B cell (primary cell): Measurements from ENCODE around the gene IFITM1. TPM values are rescaled to one million over a fixed set of nuclear protein-coding genes. Genes with fewer than 3 reads are reported as not detected.

Source experiments
- ATAC-seq: fragments of 200-7000 bp; cut with Tn5 transposase; one replicate; pipeline ENCODE4 v1.10.0; 2021; ENCODE audit warnings: low read depth, mild to moderate bottlenecking, moderate number of reproducible peaks, moderate library complexity
- CTCF ChIA-PET: fragments of 350-600 bp; sonication (Branson Sonifier 250); formaldehyde crosslinking; loops from one replicate; lab custom pipeline; 2021; ENCODE audit warnings: antibody characterized with exemption, inconsistent platforms; lab: Charles Lee
- POLR2A ChIA-PET: fragments of 350-600 bp; sonication (Branson Sonifier 250); formaldehyde crosslinking; loops from one replicate; lab custom pipeline; 2021; ENCODE audit warnings: antibody characterized with exemption; lab: Charles Lee
- DNase-seq: peaks from one replicate; pipeline ENCODE4 v3.0.0; 2013
- H2AFZ ChIP-seq: 2 replicates; pipeline ENCODE4 v1.6.1; 2012; ENCODE audit warnings: mild to moderate bottlenecking, low read depth, low read length; ENCODE audit not compliant: insufficient read depth, poor library complexity, severe bottlenecking
- H3K27ac ChIP-seq, 2 donors: 1 replicate in 1 of 2; 2 replicates in 1 of 2; pipeline ENCODE4 v1.5.1; 2012 to 2013; ENCODE audit warnings: low read length in 2 of 2, mild to moderate bottlenecking in 2 of 2, moderate library complexity in 1 of 2
- H3K27me3 ChIP-seq, 4 experiments: fragments of 200-600 bp in 1 of 4; sonication (generic) in 1 of 4; replicated peaks in 1 of 4; 1 replicate in 2 of 4; 2 replicates in 2 of 4; pipeline versions ENCODE4 v1.6.1 to v1.7.0; 2013 to 2016; ENCODE audit warnings: low read length in 3 of 4, mild to moderate bottlenecking in 2 of 4, mixed read lengths in 1 of 4, moderate library complexity in 1 of 4; ENCODE audit not compliant: insufficient read depth in 4 of 4, control insufficient read depth in 3 of 4; ENCODE audit errors: control extremely low read depth in 1 of 4
- H3K36me3 ChIP-seq, 2 experiments: replicated peaks in 1 of 2; 1 replicate in 1 of 2; 2 replicates in 1 of 2; pipeline versions ENCODE4 v1.6.1 to v1.7.1; 2013; ENCODE audit warnings: low read length in 1 of 2; ENCODE audit not compliant: insufficient read depth in 2 of 2, control insufficient read depth in 1 of 2; ENCODE audit errors: control extremely low read depth in 1 of 2, extremely low read depth in 1 of 2
- H3K4me1 ChIP-seq, 2 donors: fragments of 200-600 bp in 1 of 2; sonication (generic) in 1 of 2; 1 replicate in 1 of 2; 2 replicates in 1 of 2; pipeline versions ENCODE4 v1.5.1 to v1.6.1; 2013 to 2017; ENCODE audit warnings: low read length in 2 of 2; ENCODE audit not compliant: control insufficient read depth in 2 of 2, insufficient read depth in 2 of 2
- H3K4me2 ChIP-seq: replicated peaks from 2 replicates; pipeline ENCODE3; 2012; ENCODE audit warnings: mild to moderate bottlenecking, low read depth, low read length; ENCODE audit not compliant: poor library complexity, severe bottlenecking
- H3K4me3 ChIP-seq, 5 experiments: fragments of 200-600 bp in 1 of 5; sonication (generic) in 1 of 5; 1 replicate in 3 of 5; 2 replicates in 2 of 5; pipeline versions ENCODE4 v1.5.1 to v1.7.0; 2011 to 2016; ENCODE audit warnings: low read length in 4 of 5, mild to moderate bottlenecking in 4 of 5, low read depth in 2 of 5, control low read depth in 1 of 5, moderate library complexity in 1 of 5; ENCODE audit not compliant: insufficient read depth in 1 of 5; ENCODE audit errors: control extremely low read depth in 1 of 5, extremely low read depth in 1 of 5
- H3K79me2 ChIP-seq: fragments of 200-600 bp; sonication (generic); one replicate; pipeline ENCODE4 v1.6.0; 2016; ENCODE audit warnings: low read length; ENCODE audit not compliant: control insufficient read depth, insufficient read depth
- H3K9ac ChIP-seq: fragments of 200-600 bp; sonication (generic); 2 replicates; pipeline ENCODE4 v1.6.1; 2017; ENCODE audit warnings: mild to moderate bottlenecking, low read length, moderate library complexity
- H3K9me3 ChIP-seq, 3 donors: one replicate each; pipeline versions ENCODE4 v1.6.1 to v1.7.1; 2013; ENCODE audit warnings: low read length in 2 of 3; ENCODE audit not compliant: control insufficient read depth in 2 of 3, insufficient read depth in 1 of 3; ENCODE audit errors: control extremely low read depth in 1 of 3
- H4K20me1 ChIP-seq: 2 replicates; pipeline ENCODE4 v1.6.0; 2012; ENCODE audit warnings: mild to moderate bottlenecking, low read length; ENCODE audit not compliant: insufficient read depth, control insufficient read depth, poor library complexity, severe bottlenecking
- H3K27ac Mint-ChIP-seq: one replicate; pipeline ENCODE4 v1.8.0; 2021; ENCODE audit warnings: mixed read lengths
- H3K27me3 Mint-ChIP-seq: one replicate; pipeline ENCODE4 v1.8.0; 2021; ENCODE audit warnings: mixed read lengths
- H3K4me1 Mint-ChIP-seq: one replicate; pipeline ENCODE4 v1.8.0; 2021; ENCODE audit warnings: mixed read lengths
- H3K4me3 Mint-ChIP-seq: one replicate; pipeline ENCODE4 v1.8.0; 2021; ENCODE audit warnings: mixed read lengths
- H3K9me3 Mint-ChIP-seq: one replicate; pipeline ENCODE4 v1.8.0; 2022; ENCODE audit warnings: mixed read lengths; ENCODE audit not compliant: insufficient read depth
- EZH2 ChIP-seq: IDR thresholded peaks from 2 replicates; pipeline ENCODE4 v1.6.1; 2012; ENCODE audit warnings: borderline replicate concordance, low read depth, mild to moderate bottlenecking, moderate library complexity, low read length; ENCODE audit not compliant: insufficient read depth, poor library complexity, severe bottlenecking
- WGBS: methylation state at CpG from one replicate; pipeline ENCODE4 v1.1.5; 2013; ENCODE audit warnings: missing lambda C conversion rate; ENCODE audit not compliant: insufficient coverage; 5-methylcytosine and 5-hydroxymethylcytosine counted together
- intact Hi-C: fragments of 100-400 bp; cut with micrococcal nuclease; formaldehyde crosslinking; loops from one replicate; pipeline ENCODE4 v1.10.0; 2022
- polyA plus RNA-seq: library from polyadenylated mRNA; depleted of rRNA; stranded (reverse); fragments of >200 nt; gene quantifications from 2 replicates; pipeline ENCODE4 v1.2.3, GENCODE V29; 2012
- total RNA-seq, 2 donors: library from RNA; stranded (reverse); fragments of 120-200 nt in 1 of 2; gene quantifications; 1 replicate in 1 of 2; 2 replicates in 1 of 2; pipeline versions ENCODE4 v1.2.3 to v1.2.4, GENCODE V29; 2013 to 2022
- TF ChIP-seq, protein P1 (sequence below): fragments of 200-600 bp; IDR thresholded peaks from one replicate; pipeline ENCODE4 v1.8.0; 2022; ENCODE audit warnings: antibody characterized with exemption, mild to moderate bottlenecking

The IFITM1 gene
- total and polyA plus RNA-seq, 2 donors (not counting 1 experiment from before 2014, with no cell fraction given): 19.5 to 83.7 TPM

DNA sequence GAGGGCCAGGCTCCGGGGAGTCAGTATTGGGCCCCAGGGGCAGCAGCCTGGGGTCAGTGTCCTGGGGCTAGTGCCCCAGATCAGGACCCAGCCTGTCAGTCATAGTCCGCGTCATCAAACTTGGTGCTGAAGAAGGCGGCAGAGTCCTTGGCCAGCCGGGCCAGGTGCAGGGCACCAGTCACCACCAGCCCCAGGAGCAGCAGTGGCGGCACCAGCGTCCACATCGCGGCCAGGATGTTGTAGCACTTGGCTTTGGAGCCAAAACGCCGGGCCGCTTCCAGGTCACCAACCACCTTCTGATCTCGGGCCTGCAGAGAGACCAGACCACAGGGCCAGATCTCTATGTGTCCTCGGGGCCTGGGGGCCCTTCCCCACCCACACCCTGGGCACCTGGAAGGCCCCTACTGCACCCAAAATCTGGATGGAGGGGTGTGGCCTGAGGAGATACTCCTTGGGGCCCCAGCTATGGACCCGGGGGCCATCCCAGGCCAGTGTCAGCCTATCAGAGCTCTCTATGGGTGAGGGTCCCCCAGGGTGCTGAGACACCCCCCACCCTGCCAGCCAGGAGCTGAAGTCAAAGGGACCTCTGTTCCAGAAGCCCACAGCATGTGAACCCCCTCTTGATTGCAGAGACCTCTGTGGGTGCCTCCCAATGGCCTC is 15.3 kb upstream of the IFITM1 start:
- DNase-seq: no peak
- H3K27ac ChIP-seq: no peak overlapping the region
- H3K4me3 Mint-ChIP-seq: no peak overlapping the region
- H3K9me3 Mint-ChIP-seq: no peaks in the 10 kb centered on the region
- H3K79me2 ChIP-seq: no peaks in the 10 kb centered on the region
- CTCF ChIA-PET: no interaction called here
- peaks cover 11 to 12% of the 10 kb centered on the region in 2 donors for H3K4me1 ChIP-seq
- no peak for TF ChIP-seq EZH2
- TF ChIP-seq, protein P1, sequence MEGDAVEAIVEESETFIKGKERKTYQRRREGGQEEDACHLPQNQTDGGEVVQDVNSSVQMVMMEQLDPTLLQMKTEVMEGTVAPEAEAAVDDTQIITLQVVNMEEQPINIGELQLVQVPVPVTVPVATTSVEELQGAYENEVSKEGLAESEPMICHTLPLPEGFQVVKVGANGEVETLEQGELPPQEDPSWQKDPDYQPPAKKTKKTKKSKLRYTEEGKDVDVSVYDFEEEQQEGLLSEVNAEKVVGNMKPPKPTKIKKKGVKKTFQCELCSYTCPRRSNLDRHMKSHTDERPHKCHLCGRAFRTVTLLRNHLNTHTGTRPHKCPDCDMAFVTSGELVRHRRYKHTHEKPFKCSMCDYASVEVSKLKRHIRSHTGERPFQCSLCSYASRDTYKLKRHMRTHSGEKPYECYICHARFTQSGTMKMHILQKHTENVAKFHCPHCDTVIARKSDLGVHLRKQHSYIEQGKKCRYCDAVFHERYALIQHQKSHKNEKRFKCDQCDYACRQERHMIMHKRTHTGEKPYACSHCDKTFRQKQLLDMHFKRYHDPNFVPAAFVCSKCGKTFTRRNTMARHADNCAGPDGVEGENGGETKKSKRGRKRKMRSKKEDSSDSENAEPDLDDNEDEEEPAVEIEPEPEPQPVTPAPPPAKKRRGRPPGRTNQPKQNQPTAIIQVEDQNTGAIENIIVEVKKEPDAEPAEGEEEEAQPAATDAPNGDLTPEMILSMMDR: no peak
- no peak overlapping the region for H3K4me2 ChIP-seq
- no peak overlapping the region for H3K9ac ChIP-seq
- no peak overlapping the region for H2AFZ ChIP-seq
- peaks cover 0 to 15% (median 1%) of the 10 kb centered on the region in 4 experiments for H3K27me3 ChIP-seq
- no peak for ATAC-seq
- peaks cover 7% of the 10 kb centered on the region for H3K27me3 Mint-ChIP-seq
- no peaks in the 10 kb centered on the region for H4K20me1 ChIP-seq
- no peak overlapping the region for H3K4me3 ChIP-seq
- WGBS: 86% methylated on average over 14 of the region's 15 CpGs
- POLR2A ChIA-PET: interaction anchor here (1.0 kb wide), 1 partner anchor 10 kb away, joined by 3 read pairs; the partner anchor contains the start of gene PGGHG
- H3K4me1 Mint-ChIP-seq: peaks cover 18% of the 10 kb centered on the region
- no peaks in the 10 kb centered on the region for H3K9me3 ChIP-seq
- no peaks in the 10 kb centered on the region for H3K36me3 ChIP-seq
- no peak overlapping the region for H3K27ac Mint-ChIP-seq
- intact Hi-C loops: no loop called here
